B cell (primary cell): Measurements from ENCODE around the gene HBS1L. TPM values are rescaled to one million over a fixed set of nuclear protein-coding genes. Genes with fewer than 3 reads are reported as not detected.

ENCODE experiments used
- ATAC-seq: fragments of 200-7000 bp; cut with Tn5 transposase; one replicate; pipeline ENCODE4 v1.10.0; 2021; ENCODE audit warnings: low read depth, mild to moderate bottlenecking, moderate number of reproducible peaks, moderate library complexity
- CTCF ChIA-PET: fragments of 350-600 bp; sonication (Branson Sonifier 250); formaldehyde crosslinking; loops from one replicate; lab custom pipeline; 2021; ENCODE audit warnings: antibody characterized with exemption, inconsistent platforms; lab: Charles Lee
- POLR2A ChIA-PET: fragments of 350-600 bp; sonication (Branson Sonifier 250); formaldehyde crosslinking; loops from one replicate; lab custom pipeline; 2021; ENCODE audit warnings: antibody characterized with exemption; lab: Charles Lee
- DNase-seq: peaks from one replicate; pipeline ENCODE4 v3.0.0; 2013
- H2AFZ ChIP-seq: 2 replicates; pipeline ENCODE4 v1.6.1; 2012; ENCODE audit warnings: mild to moderate bottlenecking, low read depth, low read length; ENCODE audit not compliant: insufficient read depth, poor library complexity, severe bottlenecking
- H3K27ac ChIP-seq, 2 donors: 1 replicate in 1 of 2; 2 replicates in 1 of 2; pipeline ENCODE4 v1.5.1; 2012 to 2013; ENCODE audit warnings: low read length in 2 of 2, mild to moderate bottlenecking in 2 of 2, moderate library complexity in 1 of 2
- H3K27me3 ChIP-seq, 4 experiments: fragments of 200-600 bp in 1 of 4; sonication (generic) in 1 of 4; replicated peaks in 1 of 4; 1 replicate in 2 of 4; 2 replicates in 2 of 4; pipeline versions ENCODE4 v1.6.1 to v1.7.0; 2013 to 2016; ENCODE audit warnings: low read length in 3 of 4, mild to moderate bottlenecking in 2 of 4, mixed read lengths in 1 of 4, moderate library complexity in 1 of 4; ENCODE audit not compliant: insufficient read depth in 4 of 4, control insufficient read depth in 3 of 4; ENCODE audit errors: control extremely low read depth in 1 of 4
- H3K36me3 ChIP-seq, 2 experiments: replicated peaks in 1 of 2; 1 replicate in 1 of 2; 2 replicates in 1 of 2; pipeline versions ENCODE4 v1.6.1 to v1.7.1; 2013; ENCODE audit warnings: low read length in 1 of 2; ENCODE audit not compliant: insufficient read depth in 2 of 2, control insufficient read depth in 1 of 2; ENCODE audit errors: control extremely low read depth in 1 of 2, extremely low read depth in 1 of 2
- H3K4me1 ChIP-seq, 2 donors: fragments of 200-600 bp in 1 of 2; sonication (generic) in 1 of 2; 1 replicate in 1 of 2; 2 replicates in 1 of 2; pipeline versions ENCODE4 v1.5.1 to v1.6.1; 2013 to 2017; ENCODE audit warnings: low read length in 2 of 2; ENCODE audit not compliant: control insufficient read depth in 2 of 2, insufficient read depth in 2 of 2
- H3K4me2 ChIP-seq: replicated peaks from 2 replicates; pipeline ENCODE3; 2012; ENCODE audit warnings: mild to moderate bottlenecking, low read depth, low read length; ENCODE audit not compliant: poor library complexity, severe bottlenecking
- H3K4me3 ChIP-seq, 5 experiments: fragments of 200-600 bp in 1 of 5; sonication (generic) in 1 of 5; 1 replicate in 3 of 5; 2 replicates in 2 of 5; pipeline versions ENCODE4 v1.5.1 to v1.7.0; 2011 to 2016; ENCODE audit warnings: low read length in 4 of 5, mild to moderate bottlenecking in 4 of 5, low read depth in 2 of 5, control low read depth in 1 of 5, moderate library complexity in 1 of 5; ENCODE audit not compliant: insufficient read depth in 1 of 5; ENCODE audit errors: control extremely low read depth in 1 of 5, extremely low read depth in 1 of 5
- H3K79me2 ChIP-seq: fragments of 200-600 bp; sonication (generic); one replicate; pipeline ENCODE4 v1.6.0; 2016; ENCODE audit warnings: low read length; ENCODE audit not compliant: control insufficient read depth, insufficient read depth
- H3K9ac ChIP-seq: fragments of 200-600 bp; sonication (generic); 2 replicates; pipeline ENCODE4 v1.6.1; 2017; ENCODE audit warnings: mild to moderate bottlenecking, low read length, moderate library complexity
- H3K9me3 ChIP-seq, 3 donors: one replicate each; pipeline versions ENCODE4 v1.6.1 to v1.7.1; 2013; ENCODE audit warnings: low read length in 2 of 3; ENCODE audit not compliant: control insufficient read depth in 2 of 3, insufficient read depth in 1 of 3; ENCODE audit errors: control extremely low read depth in 1 of 3
- H4K20me1 ChIP-seq: 2 replicates; pipeline ENCODE4 v1.6.0; 2012; ENCODE audit warnings: mild to moderate bottlenecking, low read length; ENCODE audit not compliant: insufficient read depth, control insufficient read depth, poor library complexity, severe bottlenecking
- H3K27ac Mint-ChIP-seq: one replicate; pipeline ENCODE4 v1.8.0; 2021; ENCODE audit warnings: mixed read lengths
- H3K27me3 Mint-ChIP-seq: one replicate; pipeline ENCODE4 v1.8.0; 2021; ENCODE audit warnings: mixed read lengths
- H3K4me1 Mint-ChIP-seq: one replicate; pipeline ENCODE4 v1.8.0; 2021; ENCODE audit warnings: mixed read lengths
- H3K4me3 Mint-ChIP-seq: one replicate; pipeline ENCODE4 v1.8.0; 2021; ENCODE audit warnings: mixed read lengths
- H3K9me3 Mint-ChIP-seq: one replicate; pipeline ENCODE4 v1.8.0; 2022; ENCODE audit warnings: mixed read lengths; ENCODE audit not compliant: insufficient read depth
- EZH2 ChIP-seq: IDR thresholded peaks from 2 replicates; pipeline ENCODE4 v1.6.1; 2012; ENCODE audit warnings: borderline replicate concordance, low read depth, mild to moderate bottlenecking, moderate library complexity, low read length; ENCODE audit not compliant: insufficient read depth, poor library complexity, severe bottlenecking
- WGBS: methylation state at CpG from one replicate; pipeline ENCODE4 v1.1.5; 2013; ENCODE audit warnings: missing lambda C conversion rate; ENCODE audit not compliant: insufficient coverage; 5-methylcytosine and 5-hydroxymethylcytosine counted together
- intact Hi-C: fragments of 100-400 bp; cut with micrococcal nuclease; formaldehyde crosslinking; loops from one replicate; pipeline ENCODE4 v1.10.0; 2022
- polyA plus RNA-seq: library from polyadenylated mRNA; depleted of rRNA; stranded (reverse); fragments of >200 nt; gene quantifications from 2 replicates; pipeline ENCODE4 v1.2.3, GENCODE V29; 2012
- total RNA-seq, 2 donors: library from RNA; stranded (reverse); fragments of 120-200 nt in 1 of 2; gene quantifications; 1 replicate in 1 of 2; 2 replicates in 1 of 2; pipeline versions ENCODE4 v1.2.3 to v1.2.4, GENCODE V29; 2013 to 2022
- TF ChIP-seq, protein P1 (sequence below): fragments of 200-600 bp; IDR thresholded peaks from one replicate; pipeline ENCODE4 v1.8.0; 2022; ENCODE audit warnings: antibody characterized with exemption, mild to moderate bottlenecking

HBS1L gene
- total and polyA plus RNA-seq, 2 donors (not counting 1 experiment from before 2014, with no cell fraction given): 10.3 to 58.2 TPM

DNA sequence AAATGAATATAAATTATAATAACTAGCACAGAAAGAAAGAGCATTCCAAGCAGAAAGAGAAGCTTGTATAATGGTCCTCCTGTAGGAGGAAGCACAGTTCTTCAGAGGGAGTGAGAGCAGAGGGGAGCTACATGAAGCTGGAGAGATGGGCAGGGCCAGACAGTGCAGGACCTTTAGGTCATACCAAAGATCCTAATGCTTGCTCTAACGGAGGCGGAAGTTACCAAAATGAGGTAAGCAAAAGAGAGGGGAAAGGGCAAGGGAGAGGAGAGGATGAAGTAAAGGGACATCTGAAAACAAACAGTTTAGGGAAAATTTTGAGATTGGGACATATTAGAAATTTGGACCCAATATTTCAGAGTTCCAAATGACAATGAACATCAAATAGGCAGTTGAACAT is 50.2 kb downstream of the HBS1L start:
- H3K27ac ChIP-seq: no peak overlapping the region
- DNase-seq (no peak), ATAC-seq (no peak)
- Mint-ChIP-seq H3K27ac (no peak overlapping the region), H3K4me1 (peaks cover 26% of the 10 kb centered on the region), H3K27me3 (no peaks in the 10 kb centered on the region), H3K9me3 (no peaks in the 10 kb centered on the region), H3K4me3 (no peak overlapping the region)
- no peak overlapping the region for H3K9ac ChIP-seq
- H3K79me2 ChIP-seq: no peaks in the 10 kb centered on the region
- TF ChIP-seq, protein P1, sequence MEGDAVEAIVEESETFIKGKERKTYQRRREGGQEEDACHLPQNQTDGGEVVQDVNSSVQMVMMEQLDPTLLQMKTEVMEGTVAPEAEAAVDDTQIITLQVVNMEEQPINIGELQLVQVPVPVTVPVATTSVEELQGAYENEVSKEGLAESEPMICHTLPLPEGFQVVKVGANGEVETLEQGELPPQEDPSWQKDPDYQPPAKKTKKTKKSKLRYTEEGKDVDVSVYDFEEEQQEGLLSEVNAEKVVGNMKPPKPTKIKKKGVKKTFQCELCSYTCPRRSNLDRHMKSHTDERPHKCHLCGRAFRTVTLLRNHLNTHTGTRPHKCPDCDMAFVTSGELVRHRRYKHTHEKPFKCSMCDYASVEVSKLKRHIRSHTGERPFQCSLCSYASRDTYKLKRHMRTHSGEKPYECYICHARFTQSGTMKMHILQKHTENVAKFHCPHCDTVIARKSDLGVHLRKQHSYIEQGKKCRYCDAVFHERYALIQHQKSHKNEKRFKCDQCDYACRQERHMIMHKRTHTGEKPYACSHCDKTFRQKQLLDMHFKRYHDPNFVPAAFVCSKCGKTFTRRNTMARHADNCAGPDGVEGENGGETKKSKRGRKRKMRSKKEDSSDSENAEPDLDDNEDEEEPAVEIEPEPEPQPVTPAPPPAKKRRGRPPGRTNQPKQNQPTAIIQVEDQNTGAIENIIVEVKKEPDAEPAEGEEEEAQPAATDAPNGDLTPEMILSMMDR: no peak
- TF ChIP-seq EZH2: no peak
- 100% methylated on average over 2 of the region's 2 CpGs for WGBS
- H3K4me3 ChIP-seq: no peak overlapping the region
- H3K27me3 ChIP-seq: no peaks in the 10 kb centered on the region
- no peaks in the 10 kb centered on the region for H3K9me3 ChIP-seq
- H4K20me1 ChIP-seq: no peaks in the 10 kb centered on the region
- ChIA-PET POLR2A (no interaction called here), CTCF (interaction anchor here (0.8 to 1.5 kb wide), 2 partner anchors 12 to 205 kb away, joined by 3 to 4 read pairs; no protein-coding TSS in a partner anchor)
- H2AFZ ChIP-seq: no peak overlapping the region
- no peak overlapping the region for H3K4me2 ChIP-seq
- peaks cover 4 to 6% of the 10 kb centered on the region in 2 donors for H3K4me1 ChIP-seq
- intact Hi-C loops: no loop called here
- peaks cover 6 to 8% of the 10 kb centered on the region in 2 experiments for H3K36me3 ChIP-seq

DNA sequence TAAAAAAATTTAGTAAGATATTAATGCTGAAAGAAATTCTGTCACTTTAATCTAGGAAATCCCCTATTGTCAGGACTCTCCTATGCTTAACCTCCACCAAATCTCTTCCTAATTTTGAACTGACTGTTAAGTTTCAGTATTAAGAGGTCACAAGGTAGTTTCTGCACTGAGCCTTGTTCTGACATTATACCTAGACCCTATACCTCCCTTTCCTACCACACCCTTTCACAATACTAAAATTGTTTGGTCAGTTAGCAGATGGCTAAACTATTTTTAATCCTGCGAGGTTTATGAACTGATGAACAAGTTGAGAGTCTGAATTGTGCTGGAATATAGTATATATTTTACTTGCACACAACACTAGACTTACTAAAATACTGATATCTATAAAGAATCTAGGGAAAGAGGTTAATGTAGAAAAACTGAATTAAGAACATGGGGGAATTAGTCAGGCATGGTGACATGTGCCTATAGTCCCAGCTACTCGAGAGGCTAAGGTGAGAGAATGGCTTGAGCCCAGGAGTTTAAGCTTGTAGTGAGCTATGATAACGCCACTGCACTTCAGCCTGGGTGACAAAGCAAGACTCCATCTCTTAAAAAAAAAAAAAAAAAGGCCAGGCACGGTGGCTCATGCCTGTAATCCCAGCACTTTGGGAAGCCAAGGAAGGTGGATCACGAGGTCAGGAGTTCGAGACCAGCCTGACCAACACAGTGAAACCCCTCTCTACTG is 51.5 kb downstream of the HBS1L start:
- H3K9me3 Mint-ChIP-seq: no peaks in the 10 kb centered on the region
- peaks cover 6 to 8% of the 10 kb centered on the region in 2 experiments for H3K36me3 ChIP-seq
- H3K4me3 ChIP-seq: no peak overlapping the region
- TF ChIP-seq, protein P1: no peak
- no peak for TF ChIP-seq EZH2
- no peaks in the 10 kb centered on the region for H3K27me3 Mint-ChIP-seq
- H3K4me1 Mint-ChIP-seq: peaks cover 15% of the 10 kb centered on the region
- no peak overlapping the region for H3K27ac Mint-ChIP-seq
- no peak overlapping the region for H3K4me2 ChIP-seq
- ChIA-PET POLR2A (interaction anchor here (0.7 kb wide), 1 partner anchor 1369 kb away, joined by 5 read pairs; no protein-coding TSS in a partner anchor), CTCF (interaction anchor here (0.7 to 2.1 kb wide), 5 partner anchors 10 to 847 kb away, joined by 3 to 7 read pairs (median 3); no protein-coding TSS in a partner anchor)
- H4K20me1 ChIP-seq: no peaks in the 10 kb centered on the region
- no peak overlapping the region for H3K9ac ChIP-seq
- no peak overlapping the region for H3K27ac ChIP-seq
- intact Hi-C loops: no loop called here
- ATAC-seq (no peak), DNase-seq (peak; percentile 18)
- no peaks in the 10 kb centered on the region for H3K79me2 ChIP-seq
- H3K4me3 Mint-ChIP-seq: peak overlapping the region; percentile 15
- no peak overlapping the region for H2AFZ ChIP-seq
- no peaks in the 10 kb centered on the region for H3K27me3 ChIP-seq
- no peaks in the 10 kb centered on the region for H3K9me3 ChIP-seq
- WGBS: 82% methylated on average over 3 of the region's 6 CpGs
- peaks cover 3 to 4% of the 10 kb centered on the region in 2 donors for H3K4me1 ChIP-seq
